CD4-positive, alpha-beta T cell treated with Interleukin-4 for 4 hours (primary cell): ENCODE data around the gene PRODH2.

ENCODE experiments used
- DNase-seq: peaks from one replicate; pipeline ENCODE4 v3.0.0-alpha.2; 2020

PRODH2 gene

GRCh38 chr19:35812220-35813042 is at the start of gene PRODH2:
TSS of gene PRODH2 (minus strand) at chr19:35812845. CDS start at chr19:35812805, 40 bp downstream.
- no peak for DNase-seq

- no peak for DNase-seq
Measured at GRCh38 chr19:35861640-35862160, 49.1 kb upstream of the PRODH2 start.

- DNase-seq, result no peak
Measured at GRCh38 chr19:35860818-35861639, 48.4 kb upstream of the PRODH2 start.

- DNase-seq, result no peak
Measured at GRCh38 chr19:35860436-35860817, 47.8 kb upstream of the PRODH2 start.

- DNase-seq, result no peak
Measured at GRCh38 chr19:35859414-35859813, 46.8 kb upstream of the PRODH2 start.

- no peak for DNase-seq
Measured at GRCh38 chr19:35858311-35858710, 45.7 kb upstream of the PRODH2 start.

- no peak for DNase-seq
Measured at GRCh38 chr19:35856546-35857149, 44.0 kb upstream of the PRODH2 start, which contains the start of gene KIRREL2. TSS of gene KIRREL2 (plus strand) at chr19:35856911. CDS start at chr19:35857120, 209 bp downstream.

GRCh38 chr19:35853038-35853756 is 40.6 kb upstream of the PRODH2 start:
- DNase-seq, result no peak

- DNase-seq, result no peak
Measured at GRCh38 chr19:35852029-35852780, 39.6 kb upstream of the PRODH2 start, which contains the start of gene NPHS1. TSS of gene NPHS1 (minus strand) at chr19:35852504. CDS start at chr19:35851837, 667 bp downstream.

- DNase-seq, result no peak
Measured at GRCh38 chr19:35851213-35852028, 38.8 kb upstream of the PRODH2 start.

- DNase-seq, result no peak
Measured at GRCh38 chr19:35848919-35849505, 36.4 kb upstream of the PRODH2 start.

- no peak for DNase-seq
Measured at GRCh38 chr19:35848486-35848885, 35.8 kb upstream of the PRODH2 start.

- no peak for DNase-seq
Measured at GRCh38 chr19:35847911-35848310, 35.3 kb upstream of the PRODH2 start.

GRCh38 chr19:35846038-35846668 is 33.5 kb upstream of the PRODH2 start:
- DNase-seq, result no peak

GRCh38 chr19:35845215-35846037 is 32.8 kb upstream of the PRODH2 start:
- DNase-seq, result no peak

- DNase-seq, result no peak
Measured at GRCh38 chr19:35844482-35845214, 32.0 kb upstream of the PRODH2 start.

- DNase-seq, result no peak
Measured at GRCh38 chr19:35843676-35844481, 31.2 kb upstream of the PRODH2 start.
